ENCODE measurements around the gene NDP. TPM values are rescaled to one million over a fixed set of nuclear protein-coding genes. Genes with fewer than 3 reads are reported as not detected.

NDP gene
- total RNA-seq, 4 donors from 2014 or later: 0.27 TPM; not detected in 3

DNA sequence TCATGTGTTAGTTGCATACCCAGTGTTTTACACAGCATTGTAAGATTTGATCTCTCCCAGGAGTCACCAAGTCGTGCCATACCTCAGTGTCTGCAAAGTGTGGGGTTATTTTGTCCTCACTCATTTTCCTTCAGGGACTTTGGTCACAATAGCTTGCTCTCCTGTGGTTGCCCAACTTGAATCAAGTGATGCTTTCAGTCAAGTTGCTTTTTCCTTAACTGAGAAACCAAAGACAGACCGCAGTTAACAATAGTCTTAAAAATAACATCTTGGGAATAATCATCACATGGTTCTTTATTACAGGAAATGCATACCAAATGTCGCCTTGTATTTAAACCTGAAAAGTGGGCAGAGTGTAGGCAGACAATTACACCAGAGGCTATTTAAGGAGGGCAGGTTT, 44.5 kb upstream of the NDP start:
- WGBS, 2 donors (ENCODE audit: low coverage in 1 of 2): 43 to 60% methylated on average over 1 to 3 of the region's 3 CpGs
- in situ Hi-C loops (cut with MboI; ENCODE audit: low pct_ligation_motif_present in 1 of 4, low pct_unique_long_range_greater_than_20kb in 1 of 4, low sequenced_read_pairs in 3 of 4): no loop called here

GRCh38 chrX:44016906-44017305, 43.7 kb upstream of the NDP start:
- intact Hi-C loops (cut with DNase I; ENCODE audit: low total_unique reads) (no loop called here), in situ Hi-C loops (cut with MboI; ENCODE audit: low pct_ligation_motif_present in 1 of 4, low pct_unique_long_range_greater_than_20kb in 1 of 4, low sequenced_read_pairs in 3 of 4) (no loop called here)
- WGBS, 2 donors (ENCODE audit: low coverage in 1 of 2): 74 to 85% methylated on average over 3 to 4 of the region's 4 CpGs
- H3K27me3 ChIP-seq: no peaks in the 10 kb centered on the region
- TF ChIP-seq POLR2AphosphoS5 (IDR thresholded peaks at IDR 0.05): no peak
- no peak for TF ChIP-seq EP300 (IDR thresholded peaks at IDR 0.05; ENCODE audit: low read depth)
- TF ChIP-seq CTCF (IDR thresholded peaks at IDR 0.05): no peak
- TF ChIP-seq POLR2A (IDR thresholded peaks at IDR 0.05): no peak
- no peaks in the 10 kb centered on the region for H3K9me3 ChIP-seq
- H3K27ac ChIP-seq: no peak overlapping the region
- no peaks in the 10 kb centered on the region for H3K36me3 ChIP-seq
- no peak for DNase-seq
- H3K4me3 ChIP-seq: no peak overlapping the region
- H3K4me1 ChIP-seq: no peaks in the 10 kb centered on the region

More for the DNA sequence above, 44.5 kb upstream of the NDP start:
- Histone ChIP-seq H3K4me1 (no peaks in the 10 kb centered on the region), H3K4me3 (no peak overlapping the region), H3K9me3 (no peaks in the 10 kb centered on the region), H3K27ac (no peak overlapping the region), H3K36me3 (no peaks in the 10 kb centered on the region), H3K27me3 (no peaks in the 10 kb centered on the region)
- intact Hi-C loops (cut with DNase I; ENCODE audit: low total_unique reads): no loop called here
- TF ChIP-seq EP300 (IDR thresholded peaks at IDR 0.05; ENCODE audit: low read depth) (no peak), POLR2AphosphoS5 (IDR thresholded peaks at IDR 0.05) (no peak), POLR2A (IDR thresholded peaks at IDR 0.05) (no peak), CTCF (IDR thresholded peaks at IDR 0.05) (no peak)
- no peak for DNase-seq

DNA sequence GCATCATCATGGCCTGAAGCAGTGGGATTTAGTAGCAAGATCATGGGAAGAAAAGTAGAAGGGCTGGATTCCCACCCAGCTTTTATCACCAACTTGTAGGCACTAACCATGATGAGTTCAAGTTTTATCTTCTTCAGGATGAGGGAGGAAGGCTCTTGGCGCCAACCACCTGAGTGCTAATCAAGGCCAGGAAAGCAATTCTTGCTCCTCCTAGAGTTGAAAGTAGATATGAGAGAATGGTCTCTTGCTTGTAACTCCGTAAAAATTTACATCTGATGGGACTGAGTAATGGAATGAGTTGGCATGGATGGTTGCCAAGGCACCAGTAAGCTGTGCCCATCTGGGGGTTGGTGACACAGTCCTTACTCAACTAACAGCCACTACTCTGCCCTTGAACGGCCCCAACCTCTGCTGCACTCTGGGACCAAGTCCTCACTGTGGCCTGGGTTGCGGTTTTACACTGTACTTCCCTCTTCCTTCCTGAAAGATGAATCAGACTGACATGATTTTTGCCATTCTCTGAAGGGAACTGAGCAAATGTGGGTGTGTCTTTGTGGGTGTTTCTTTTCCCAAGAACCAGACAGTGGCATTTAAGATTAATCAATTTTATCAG, 39.4 kb upstream of the NDP start:
- H3K4me1 ChIP-seq: no peaks in the 10 kb centered on the region
- peak; percentile 9 for DNase-seq
- H3K4me3 ChIP-seq: no peak overlapping the region
- H3K9me3 ChIP-seq: no peaks in the 10 kb centered on the region
- no peaks in the 10 kb centered on the region for H3K27me3 ChIP-seq
- no peak for TF ChIP-seq POLR2AphosphoS5 (IDR thresholded peaks at IDR 0.05)
- no peak for TF ChIP-seq CTCF (IDR thresholded peaks at IDR 0.05)
- TF ChIP-seq EP300 (IDR thresholded peaks at IDR 0.05; ENCODE audit: low read depth): no peak
- no peak for TF ChIP-seq POLR2A (IDR thresholded peaks at IDR 0.05)
- no peak overlapping the region for H3K27ac ChIP-seq
- in situ Hi-C loops (cut with MboI; ENCODE audit: low pct_ligation_motif_present in 1 of 4, low pct_unique_long_range_greater_than_20kb in 1 of 4, low sequenced_read_pairs in 3 of 4): no loop called here
- WGBS, 2 donors (ENCODE audit: low coverage in 1 of 2): 78% methylated on average over 4 of the region's 4 CpGs; no CpG with 5 or more reads in 1 of the 2 donors
- intact Hi-C loops (cut with DNase I; ENCODE audit: low total_unique reads): no loop called here
- H3K36me3 ChIP-seq: no peaks in the 10 kb centered on the region

DNA sequence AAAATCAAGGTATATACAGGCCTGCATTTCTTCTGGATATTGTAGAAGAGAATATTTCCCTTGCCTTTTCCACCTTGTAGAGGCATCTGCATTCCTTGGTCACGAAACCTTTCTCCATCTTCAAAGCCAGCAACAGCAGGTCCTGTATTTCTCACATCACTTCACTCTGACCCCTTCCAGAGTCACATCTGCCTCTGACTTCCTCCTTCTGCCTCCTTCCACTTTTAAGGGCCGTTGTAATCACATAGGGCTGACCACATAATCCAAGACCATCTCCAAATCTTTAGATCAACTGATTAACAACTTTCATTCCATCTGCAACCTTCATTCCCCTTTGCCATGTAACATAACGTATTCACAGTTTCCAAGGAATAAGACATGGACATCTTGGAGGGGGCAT, 38.3 kb upstream of the NDP start:
- H3K4me3 ChIP-seq: no peak overlapping the region
- no peak for DNase-seq
- H3K4me1 ChIP-seq: no peaks in the 10 kb centered on the region
- 52 to 100% methylated on average over 1 to 3 of the region's 3 CpGs for WGBS, 2 donors (ENCODE audit: low coverage in 1 of 2)
- no peaks in the 10 kb centered on the region for H3K27me3 ChIP-seq
- intact Hi-C loops (cut with DNase I; ENCODE audit: low total_unique reads) (no loop called here), in situ Hi-C loops (cut with MboI; ENCODE audit: low pct_ligation_motif_present in 1 of 4, low pct_unique_long_range_greater_than_20kb in 1 of 4, low sequenced_read_pairs in 3 of 4) (no loop called here)
- H3K36me3 ChIP-seq: no peaks in the 10 kb centered on the region
- H3K9me3 ChIP-seq: no peaks in the 10 kb centered on the region
- TF ChIP-seq CTCF (IDR thresholded peaks at IDR 0.05) (no peak), POLR2AphosphoS5 (IDR thresholded peaks at IDR 0.05) (no peak), POLR2A (IDR thresholded peaks at IDR 0.05) (no peak), EP300 (IDR thresholded peaks at IDR 0.05; ENCODE audit: low read depth) (no peak)
- H3K27ac ChIP-seq: no peak overlapping the region
